Kidney epithelial cell (primary cell): ENCODE measurements around the gene RNF141. TPM values are rescaled to one million over a fixed set of nuclear protein-coding genes. Genes with fewer than 3 reads are reported as not detected.

Experiments
- DNase-seq: peaks from one replicate; pipeline ENCODE4 v3.0.0-alpha.2; 2010; ENCODE audit warnings: low read depth
- H3K27me3 ChIP-seq: 2 replicates; pipeline ENCODE4 v1.6.0; 2011; ENCODE audit warnings: low read length; ENCODE audit not compliant: control insufficient read depth, insufficient read depth
- H3K36me3 ChIP-seq: 2 replicates; pipeline ENCODE4 v1.5.1; 2011; ENCODE audit warnings: low read length; ENCODE audit not compliant: control insufficient read depth, insufficient read depth
- H3K4me3 ChIP-seq: 2 replicates; pipeline ENCODE4 v1.5.1; 2011; ENCODE audit warnings: low read depth, mild to moderate bottlenecking, control low read depth, low read length
- CTCF ChIP-seq: IDR thresholded peaks from 2 replicates; pipeline ENCODE4 v1.5.1; 2011; ENCODE audit warnings: mild to moderate bottlenecking, moderate library complexity, low read length, control low read depth, inconsistent platforms; ENCODE audit not compliant: insufficient read depth, poor library complexity, severe bottlenecking
- total RNA-seq: library from RNA; depleted of rRNA; stranded (reverse); fragments of >200 nt; gene quantifications from 2 replicates; pipeline ENCODE4 v1.2.3, GENCODE V29; 2015

RNF141 gene
- total RNA-seq, 1 donor from 2014 or later: 26.0 TPM

GRCh38 chr11:10477690-10478046 is 63.3 kb downstream of the RNF141 start:
- DNase-seq: no peak
- Histone ChIP-seq H3K36me3 (no peaks in the 10 kb centered on the region), H3K27me3 (no peaks in the 10 kb centered on the region), H3K4me3 (no peak overlapping the region)
- TF ChIP-seq CTCF: no peak

DNA sequence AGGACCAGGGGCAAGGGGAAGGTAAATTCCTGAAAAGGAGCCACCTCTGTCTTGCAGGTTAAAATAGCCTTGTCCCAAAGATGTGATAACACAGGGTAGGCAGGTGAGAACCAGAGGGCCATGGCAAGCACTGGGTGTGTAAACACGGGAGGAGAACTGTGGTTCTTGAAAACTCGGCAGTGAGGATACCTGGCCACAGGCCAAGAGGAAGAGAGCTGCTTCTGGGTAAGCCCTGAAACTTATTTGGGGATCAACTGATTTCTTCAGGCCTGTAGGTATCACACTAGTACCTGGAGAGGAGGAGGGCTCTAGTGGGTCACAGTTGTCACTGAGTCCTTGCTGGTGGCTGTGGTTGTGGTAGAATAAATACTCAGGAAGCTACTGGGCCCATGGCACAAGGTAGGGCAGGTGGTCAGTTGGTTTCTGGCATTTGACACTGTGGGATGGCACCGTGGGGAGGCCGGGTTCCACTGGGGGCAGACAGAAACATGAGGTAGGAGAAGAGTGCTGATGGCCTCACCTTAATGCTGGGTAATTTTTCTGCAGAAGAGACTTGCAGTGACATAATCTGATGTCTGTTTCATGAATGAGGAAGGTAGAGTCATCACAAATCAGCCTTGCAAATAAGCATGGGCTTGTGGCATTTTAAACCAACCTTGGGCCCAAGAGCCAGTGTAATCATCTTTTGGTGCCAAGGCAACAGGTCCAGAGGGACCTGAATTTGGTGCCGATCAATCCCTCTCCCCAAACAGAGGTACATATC is 63.9 kb downstream of the RNF141 start:
- H3K4me3 ChIP-seq: no peak overlapping the region
- no peaks in the 10 kb centered on the region for H3K27me3 ChIP-seq
- TF ChIP-seq CTCF: no peak
- no peak for DNase-seq
- H3K36me3 ChIP-seq: no peaks in the 10 kb centered on the region

DNA sequence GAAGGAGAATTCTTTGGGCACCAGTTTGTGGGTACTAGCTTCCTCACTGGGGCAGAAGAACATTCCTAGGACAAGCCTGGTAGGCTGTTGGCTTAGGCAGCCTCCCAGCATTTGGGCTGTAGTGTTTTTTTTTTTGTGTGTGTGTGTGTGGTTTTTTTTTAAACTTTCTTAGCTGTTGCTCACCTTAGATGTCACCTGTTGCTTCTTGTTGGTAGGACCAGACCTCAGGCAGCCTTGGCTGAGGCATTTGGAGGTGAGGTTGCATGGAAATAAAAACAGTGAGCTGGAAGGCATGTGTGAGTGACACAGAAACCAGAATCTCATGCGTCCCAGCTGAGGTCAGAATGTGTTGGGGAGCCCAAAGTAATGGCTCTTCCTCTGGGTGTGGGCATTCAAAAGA is 64.6 kb downstream of the RNF141 start:
- no peaks in the 10 kb centered on the region for H3K27me3 ChIP-seq
- no peak for TF ChIP-seq CTCF
- DNase-seq: no peak
- no peaks in the 10 kb centered on the region for H3K36me3 ChIP-seq
- H3K4me3 ChIP-seq: no peak overlapping the region

- Histone ChIP-seq H3K4me3 (no peak overlapping the region), H3K36me3 (no peaks in the 10 kb centered on the region), H3K27me3 (no peaks in the 10 kb centered on the region)
- no peak for DNase-seq
- no peak for TF ChIP-seq CTCF
Observed at GRCh38 chr11:10474551-10474950, 66.4 kb downstream of the RNF141 start.

- DNase-seq: no peak
- TF ChIP-seq CTCF: no peak
- H3K27me3 ChIP-seq: no peaks in the 10 kb centered on the region
- H3K36me3 ChIP-seq: no peaks in the 10 kb centered on the region
- no peak overlapping the region for H3K4me3 ChIP-seq
Observed at GRCh38 chr11:10473371-10473770, 67.6 kb downstream of the RNF141 start.

DNA sequence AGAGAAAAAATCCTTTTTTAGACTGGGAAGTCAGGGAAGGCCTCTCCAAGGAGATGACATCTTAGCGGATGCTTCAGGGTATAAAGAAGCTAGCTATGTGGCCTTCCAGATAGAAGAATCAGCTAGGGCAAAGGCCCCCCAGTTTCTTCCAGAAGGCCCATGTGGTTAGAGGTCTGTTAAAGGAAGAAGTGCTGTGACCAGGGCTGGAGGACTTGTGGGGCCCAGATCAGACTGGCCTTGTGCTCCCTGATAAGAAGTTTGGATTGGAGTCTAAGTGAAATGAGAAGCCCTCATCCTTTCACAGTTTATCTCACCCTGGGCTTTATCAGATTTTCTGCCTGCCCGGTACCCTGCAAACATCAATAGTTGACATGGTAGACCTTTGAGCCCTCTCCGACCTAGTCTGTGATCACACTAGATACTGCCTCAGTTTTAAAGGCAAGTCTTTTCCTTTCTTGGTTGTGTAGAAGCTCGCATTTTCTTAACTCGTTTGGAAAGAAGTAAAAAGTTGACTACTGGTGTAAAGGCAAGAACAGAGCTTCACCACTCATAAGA is 78.2 kb downstream of the RNF141 start:
- Histone ChIP-seq H3K27me3 (no peaks in the 10 kb centered on the region), H3K4me3 (no peak overlapping the region), H3K36me3 (peaks cover 2% of the 10 kb centered on the region)
- no peak for TF ChIP-seq CTCF
- no peak for DNase-seq
